H1 (cell line): ENCODE data around the gene UPF2. TPM values are rescaled to one million over a fixed set of nuclear protein-coding genes. Genes with fewer than 3 reads are reported as not detected.

Source experiments
- MAFK ChIP-seq: IDR thresholded peaks from 2 replicates; pipeline ENCODE4 v1.6.1; 2012; ENCODE audit warnings: low read depth, mild to moderate bottlenecking, improper control_type of control experiment, low read length
- SP1 ChIP-seq: IDR thresholded peaks from 2 replicates; pipeline ENCODE4 v1.6.1; 2011; ENCODE audit warnings: low read depth, low read length
- polyA plus RNA-seq, 7 experiments: library from polyadenylated mRNA; depleted of rRNA in 3 of 7; stranded (reverse) in 5 of 7; unstranded in 2 of 7; fragments of >200 nt in 5 of 7; fragments of 200-250 nt in 2 of 7; gene quantifications; 1 replicate in 5 of 7; 2 replicates in 1 of 7; 4 replicates in 1 of 7; pipeline versions ENCODE4 v1.2.1 to v1.2.3, GENCODE V29; 2011 to 2013; ENCODE audit warnings: missing spikeins in 2 of 7, mixed read lengths in 2 of 7
- total RNA-seq: library from RNA; stranded (reverse); fragmentation: NEBNext Ultra II Directional; extraction: Animal tissue kit (Norgen Biotek cat#: 25700); gene quantifications from 2 replicates; pipeline ENCODE4 v1.2.1, GENCODE V29; 2021
- TF ChIP-seq, protein P1 (sequence below): IDR thresholded peaks from 2 replicates; pipeline ENCODE4 v1.6.1; 2011; ENCODE audit warnings: low read depth, mild to moderate bottlenecking, low read length; ENCODE audit not compliant: insufficient read depth

Gene UPF2
- total and polyA plus RNA-seq, 2 of the 8 experiments (the other 6 are each of a cell fraction or from before 2014, with no cell fraction given), result 6.2 to 32.8 TPM

- no peak for TF ChIP-seq MAFK
- TF ChIP-seq, protein P1, sequence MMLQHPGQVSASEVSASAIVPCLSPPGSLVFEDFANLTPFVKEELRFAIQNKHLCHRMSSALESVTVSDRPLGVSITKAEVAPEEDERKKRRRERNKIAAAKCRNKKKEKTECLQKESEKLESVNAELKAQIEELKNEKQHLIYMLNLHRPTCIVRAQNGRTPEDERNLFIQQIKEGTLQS, result no peak
- TF ChIP-seq SP1, result no peak
Measured at GRCh38 chr10:11910102-11910501, 132.5 kb downstream of the UPF2 start (continued).
